KOPT-K1 (cell line): ENCODE data around the gene PPP1R2.
"Not testable (repeated sequence)": the region's sequence is repeated elsewhere in the genome, so short reads cannot be mapped to it uniquely, and the experiment has no call there.

Experiments
- H3K27ac ChIP-seq: fragments of 200-600 bp; sonication (generic); 2 replicates; pipeline ENCODE4 v1.5.1; 2016; ENCODE audit warnings: antibody characterized with exemption, mild to moderate bottlenecking, low read depth, low read length; ENCODE audit not compliant: poor library complexity, severe bottlenecking
- H3K36me3 ChIP-seq: fragments of 200-600 bp; sonication (generic); 2 replicates; pipeline ENCODE4 v1.5.1; 2017; ENCODE audit warnings: antibody characterized with exemption, mild to moderate bottlenecking, low read length, moderate library complexity; ENCODE audit not compliant: insufficient read depth
- H3K9me3 ChIP-seq: fragments of 200-600 bp; sonication (generic); 2 replicates; pipeline ENCODE4 v1.5.1; 2017; ENCODE audit warnings: antibody characterized with exemption, low read length, mild to moderate bottlenecking; ENCODE audit not compliant: insufficient read depth, poor library complexity, severe bottlenecking

PPP1R2 gene

DNA sequence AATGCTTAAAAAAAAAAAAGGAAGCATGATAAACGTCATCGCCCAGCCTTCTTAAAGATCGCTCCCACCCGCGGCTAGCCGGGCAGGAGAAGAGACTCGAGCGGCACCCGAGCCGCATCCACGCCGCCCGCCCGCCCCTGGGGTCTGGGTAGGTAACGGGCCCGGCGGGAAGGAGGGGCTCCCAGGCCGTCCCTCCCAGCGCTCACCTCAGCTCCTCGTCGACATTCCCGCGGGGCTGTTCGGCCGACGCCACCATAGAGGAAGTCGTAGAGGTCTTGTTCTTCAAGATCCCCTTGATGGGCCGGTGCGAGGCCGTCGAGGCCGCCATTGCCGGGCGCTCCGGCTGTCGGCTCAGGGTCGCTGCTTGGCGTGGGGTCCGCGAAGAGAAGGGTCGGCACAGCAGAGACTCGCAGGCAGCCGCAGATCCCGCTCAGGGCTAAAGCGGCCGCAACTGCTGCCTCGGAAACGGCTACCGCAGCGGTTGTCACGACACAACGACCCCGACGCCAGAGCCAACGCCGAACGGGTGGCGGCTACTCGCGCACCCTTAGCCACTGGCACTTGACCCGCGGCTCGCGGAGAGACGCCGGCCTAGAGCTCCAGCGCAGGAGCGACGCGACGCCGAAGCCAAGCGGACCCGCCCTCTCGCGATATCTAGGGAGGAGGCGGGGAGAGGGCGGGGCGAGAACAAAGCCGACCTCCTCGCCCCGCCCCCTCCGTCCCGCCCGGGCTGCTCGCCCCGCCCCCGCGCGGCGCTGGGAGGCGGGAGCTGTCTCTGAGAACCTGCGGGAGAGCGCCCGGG lies at the start of gene PPP1R2:
PPP1R2 (minus strand) TSS at position 628 of the 802 bp plus-strand sequence; CDS start at position 328, 300 bp downstream.
- peak within 1 kb of the TSS; percentile 82 for H3K27ac ChIP-seq
- no peaks in the 10 kb centered on the region for H3K36me3 ChIP-seq
- no peaks in the 10 kb centered on the region for H3K9me3 ChIP-seq

DNA sequence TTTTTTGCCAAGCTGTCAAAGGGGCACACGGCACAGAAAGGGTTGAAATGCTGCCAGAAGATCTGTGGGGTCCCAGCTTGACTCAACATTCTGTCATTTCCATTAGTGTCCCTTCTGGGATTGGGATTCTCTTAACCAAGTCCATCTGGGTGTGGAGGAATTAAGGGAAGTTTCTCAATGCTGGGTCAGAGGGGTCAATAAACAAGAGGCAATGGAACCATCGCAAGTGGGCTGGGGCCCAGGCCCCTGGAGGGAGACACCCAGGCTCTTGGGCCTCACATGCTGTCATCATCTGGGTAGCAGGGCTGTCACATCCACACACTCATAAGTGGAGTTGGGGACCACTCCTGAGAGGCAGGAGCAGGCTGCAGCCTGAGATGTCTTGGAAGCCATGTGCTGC lies 48.7 kb upstream of the PPP1R2 start:
- no peaks in the 10 kb centered on the region for H3K36me3 ChIP-seq
- no peaks in the 10 kb centered on the region for H3K9me3 ChIP-seq
- no peak overlapping the region for H3K27ac ChIP-seq

DNA sequence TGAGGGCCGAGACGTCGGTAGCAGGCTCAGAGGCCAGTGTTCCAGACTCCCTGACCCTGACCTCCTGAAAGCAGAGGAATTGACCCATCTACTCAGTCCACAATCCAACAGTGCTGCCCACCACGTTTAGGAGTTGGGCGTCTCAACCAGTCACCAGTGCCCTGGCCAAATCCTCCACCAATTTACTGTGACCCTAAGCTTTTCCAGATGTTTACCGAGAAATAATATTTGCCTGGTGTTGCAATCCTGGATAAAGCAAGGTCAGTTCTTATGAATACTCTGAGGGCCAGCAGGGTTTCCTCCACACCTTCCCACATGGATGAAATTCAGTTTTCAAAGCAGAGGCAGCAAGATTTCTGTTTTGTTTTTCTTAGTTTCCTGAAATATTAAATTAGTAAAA lies 48.1 kb upstream of the PPP1R2 start:
- Histone ChIP-seq H3K9me3 (no peaks in the 10 kb centered on the region), H3K27ac (no peak overlapping the region), H3K36me3 (no peaks in the 10 kb centered on the region)

DNA sequence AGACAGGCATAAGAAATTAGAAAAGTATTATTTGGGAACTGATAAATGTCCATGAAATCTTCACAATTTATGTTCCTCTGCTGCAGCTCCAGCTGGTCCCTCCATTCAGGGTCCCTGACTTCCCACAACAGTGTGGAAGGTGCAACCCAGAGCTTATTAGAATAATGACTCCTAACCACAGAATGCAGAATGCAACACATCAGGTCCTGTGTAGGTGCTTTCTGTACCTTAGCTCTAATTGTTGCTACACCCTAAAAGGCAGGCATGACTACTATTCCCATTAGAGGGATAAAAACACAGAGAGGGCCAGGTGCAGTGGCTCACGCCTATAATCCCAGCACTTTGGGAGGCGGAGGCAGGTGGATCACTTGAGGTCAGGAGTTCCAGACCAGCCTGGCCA lies 47.3 kb upstream of the PPP1R2 start:
- H3K27ac ChIP-seq, H3K36me3 ChIP-seq, H3K9me3 ChIP-seq: not testable (repeated sequence)

DNA sequence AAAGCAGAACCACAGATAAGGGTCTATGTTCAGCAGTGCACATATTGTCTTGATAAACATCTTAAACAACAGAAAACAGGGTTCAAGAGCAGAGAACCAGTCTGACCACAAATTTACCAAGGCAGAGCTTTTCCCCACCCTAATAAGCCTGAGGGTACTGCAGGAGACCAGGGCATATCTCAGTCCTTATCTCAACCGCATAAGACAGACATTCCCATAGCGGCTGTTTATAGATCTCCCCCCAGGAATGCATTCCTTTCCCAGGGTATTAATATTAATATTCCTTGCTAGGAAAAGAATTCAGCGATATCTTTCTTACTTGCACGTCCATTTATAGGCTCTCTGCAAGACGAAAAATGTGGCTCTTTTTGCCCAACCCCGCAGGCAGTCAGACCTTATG lies 46.7 kb upstream of the PPP1R2 start:
- not testable (repeated sequence) for H3K27ac ChIP-seq, H3K36me3 ChIP-seq, H3K9me3 ChIP-seq

DNA sequence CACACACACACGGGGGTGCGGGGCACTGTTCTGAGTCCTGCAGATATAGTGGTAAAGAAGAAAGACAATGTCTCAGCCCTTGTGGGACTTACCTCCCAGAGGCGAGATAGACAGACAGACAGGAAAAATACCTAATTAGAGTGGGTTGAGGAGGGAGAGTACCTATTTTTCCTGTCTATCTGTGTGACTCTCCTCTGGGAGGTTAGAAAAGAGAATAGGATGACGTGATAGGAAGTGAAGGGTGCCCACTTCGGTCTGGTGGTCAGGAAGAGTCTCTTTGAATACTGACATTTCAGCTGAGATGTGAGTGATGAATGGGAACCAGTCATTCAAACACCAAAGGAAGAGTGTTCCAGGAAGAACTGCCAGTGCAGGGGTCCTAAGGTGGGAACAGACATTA lies 44.7 kb upstream of the PPP1R2 start:
- Histone ChIP-seq H3K27ac (no peak overlapping the region), H3K36me3 (no peaks in the 10 kb centered on the region), H3K9me3 (no peaks in the 10 kb centered on the region)

DNA sequence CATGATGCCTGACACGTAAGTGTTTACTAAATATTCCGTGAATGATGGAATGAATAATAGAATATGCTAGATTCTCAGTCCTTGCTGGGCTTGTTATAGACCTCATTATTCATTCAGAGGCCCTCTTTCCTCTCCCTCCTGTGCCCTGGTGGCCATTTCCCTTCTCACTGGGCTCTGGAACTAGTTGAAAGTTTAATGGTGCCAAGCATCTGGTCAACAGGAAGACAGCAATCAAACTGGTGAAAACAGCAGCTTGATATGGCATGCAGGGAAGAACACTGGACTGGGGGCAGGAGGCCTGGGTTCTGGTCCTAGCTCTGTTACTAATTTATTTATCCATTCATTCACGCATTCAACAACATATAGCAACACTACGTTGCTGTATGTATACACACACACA lies 44.3 kb upstream of the PPP1R2 start:
- H3K36me3 ChIP-seq, result no peaks in the 10 kb centered on the region
- H3K27ac ChIP-seq, result no peak overlapping the region
- no peaks in the 10 kb centered on the region for H3K9me3 ChIP-seq

DNA sequence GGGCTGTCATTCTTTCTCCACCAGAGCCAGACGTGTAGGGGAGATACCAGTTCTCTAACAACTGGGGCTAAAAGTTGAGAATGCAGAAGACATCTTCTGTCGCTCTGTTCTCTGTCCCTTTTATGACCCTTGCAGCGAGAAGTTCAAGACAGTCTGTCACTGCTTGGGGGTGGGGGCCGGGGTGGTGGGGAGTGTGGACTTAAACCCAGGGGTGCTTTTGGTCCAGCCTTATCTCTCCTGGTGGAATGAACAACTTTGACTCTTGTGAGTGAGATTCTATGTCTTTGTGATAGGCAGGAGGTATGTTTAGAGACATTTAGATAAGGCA lies 41.4 kb upstream of the PPP1R2 start:
- Histone ChIP-seq H3K9me3 (no peaks in the 10 kb centered on the region), H3K36me3 (no peaks in the 10 kb centered on the region), H3K27ac (no peak overlapping the region)

DNA sequence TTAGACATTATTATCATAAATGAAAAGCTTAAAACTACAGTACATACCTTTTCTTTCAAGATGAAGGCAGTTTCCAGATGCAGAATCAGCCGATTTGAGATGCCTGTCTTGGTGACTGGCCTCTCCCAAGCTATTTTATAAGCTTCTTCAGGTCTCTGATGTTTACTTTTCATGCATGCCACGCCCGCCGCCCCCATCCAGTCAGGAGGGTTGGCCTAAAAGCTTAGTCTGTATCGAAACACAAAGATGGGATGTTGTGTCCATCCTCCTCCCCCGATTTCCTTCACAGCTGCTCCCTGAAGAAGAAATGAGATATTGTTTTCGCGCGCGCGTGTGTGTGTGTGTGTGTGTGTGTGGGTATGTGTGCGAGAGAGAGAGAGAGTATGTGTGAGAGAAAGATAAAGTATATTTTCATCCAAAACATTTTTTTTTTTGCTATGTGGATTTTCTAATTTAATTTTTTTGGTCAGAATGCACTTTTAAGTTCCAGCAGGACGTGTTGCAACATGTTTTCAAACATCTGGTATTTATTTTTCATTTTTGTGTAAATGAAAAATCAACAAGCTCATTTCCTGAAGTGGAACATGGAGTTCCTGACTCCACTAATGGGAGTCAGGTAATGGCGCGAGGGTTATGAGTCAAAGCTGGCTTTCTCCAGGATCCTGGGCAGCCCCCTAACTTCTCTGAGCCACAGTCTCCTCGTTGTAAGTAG lies 40.9 kb upstream of the PPP1R2 start, which contains the start of gene APOD:
APOD (minus strand) TSS at position 110 of the 712 bp plus-strand sequence. CDS start 4,479 bp downstream, outside the sequence.
- Histone ChIP-seq H3K36me3 (no peaks in the 10 kb centered on the region), H3K9me3 (no peaks in the 10 kb centered on the region), H3K27ac (no peak within 1 kb of the TSS)

DNA sequence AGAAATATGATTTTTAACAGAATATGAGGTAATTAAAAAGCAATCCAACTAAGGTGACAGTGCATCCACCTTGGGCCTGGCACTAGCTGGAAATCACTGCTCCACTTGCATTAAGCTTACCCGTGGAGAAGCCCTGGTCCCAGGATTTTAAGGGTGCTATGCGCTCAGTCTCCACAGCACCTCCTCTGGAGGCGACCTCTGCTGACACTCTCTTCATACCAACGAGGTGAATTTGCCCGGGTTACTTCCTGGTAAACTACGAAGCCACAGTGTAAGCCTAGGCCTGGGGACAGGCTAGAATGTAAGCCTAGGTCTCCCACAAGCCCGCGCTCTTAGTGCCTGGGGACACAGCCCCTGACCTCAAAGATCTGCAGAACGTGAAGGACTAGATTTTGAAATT lies 39.8 kb upstream of the PPP1R2 start:
- Histone ChIP-seq H3K9me3 (no peaks in the 10 kb centered on the region), H3K27ac (no peak overlapping the region), H3K36me3 (no peaks in the 10 kb centered on the region)

DNA sequence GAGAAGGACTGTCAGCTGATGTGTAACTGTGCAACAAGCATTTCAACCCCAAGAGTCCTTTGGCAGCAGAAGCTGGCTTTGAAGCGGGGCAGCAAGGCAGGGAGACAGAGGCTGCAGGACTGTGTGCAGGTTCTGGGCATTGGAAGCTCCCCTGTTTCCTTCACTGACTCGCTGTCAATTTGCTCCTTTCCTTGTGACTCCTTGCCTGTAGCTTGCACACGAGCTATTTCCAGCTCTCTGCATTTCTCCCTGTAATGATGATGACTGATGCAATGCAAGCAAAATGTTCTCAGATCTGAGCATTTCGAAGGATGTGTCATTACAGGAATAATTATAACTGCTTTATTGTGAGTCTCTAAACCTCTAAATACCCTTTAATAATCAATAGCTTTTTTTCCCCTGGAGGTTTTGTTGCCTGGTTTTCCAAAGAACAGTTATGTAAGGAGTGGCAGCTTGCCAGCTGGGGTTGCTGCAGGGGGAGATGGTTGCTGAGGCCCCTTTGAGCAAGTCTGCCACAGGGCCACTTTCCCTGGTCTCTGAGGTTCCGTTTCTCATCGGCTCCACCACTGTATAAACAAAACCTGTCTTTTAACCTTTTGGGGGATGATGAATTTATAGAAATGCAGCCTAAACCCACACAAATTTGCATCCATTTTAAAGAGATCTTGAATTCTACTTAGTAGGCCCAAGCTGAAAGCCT lies 37.8 kb upstream of the PPP1R2 start:
- no peak overlapping the region for H3K27ac ChIP-seq
- H3K9me3 ChIP-seq, result no peaks in the 10 kb centered on the region
- H3K36me3 ChIP-seq, result no peaks in the 10 kb centered on the region

DNA sequence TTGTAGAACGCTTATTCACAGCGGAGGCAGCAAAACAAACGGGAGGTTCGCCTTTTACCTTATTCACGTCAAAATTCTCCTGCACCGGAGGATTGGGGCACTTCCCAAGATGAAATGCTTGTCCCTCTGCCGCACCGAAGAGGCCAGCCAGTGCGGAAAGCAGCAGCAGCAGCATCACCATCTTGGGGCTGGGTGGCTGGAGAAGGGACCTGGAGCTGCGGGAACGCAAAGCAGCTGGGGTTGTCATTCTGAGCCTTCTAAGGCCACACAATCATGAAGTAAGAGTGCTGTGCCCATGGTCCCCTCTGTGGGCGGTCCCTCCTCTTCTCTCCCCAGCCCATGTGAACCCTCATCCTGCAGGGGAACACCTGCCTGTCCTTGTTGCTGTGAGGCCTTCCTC lies 36.2 kb upstream of the PPP1R2 start:
- H3K36me3 ChIP-seq, result no peaks in the 10 kb centered on the region
- no peak overlapping the region for H3K27ac ChIP-seq
- no peaks in the 10 kb centered on the region for H3K9me3 ChIP-seq

DNA sequence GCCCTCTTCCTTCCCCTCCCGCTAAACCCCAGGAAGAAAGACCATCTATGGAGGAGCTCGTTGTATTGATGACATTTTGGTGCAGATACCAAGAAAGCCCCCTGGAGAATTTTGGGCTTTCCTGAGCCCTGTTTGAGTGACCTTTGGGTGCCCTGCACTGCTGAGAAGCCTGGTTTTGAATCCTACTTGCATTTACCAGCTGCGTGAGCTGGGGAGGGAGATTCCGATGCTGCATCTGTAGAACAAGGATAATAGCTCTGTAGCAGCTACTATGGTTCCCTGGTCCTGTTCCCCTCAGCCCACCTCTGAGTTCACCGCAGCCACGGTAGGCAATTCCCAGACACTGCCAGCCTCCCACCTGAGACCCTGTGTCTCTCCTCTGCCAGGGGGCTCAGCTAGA lies 35.4 kb upstream of the PPP1R2 start:
- Histone ChIP-seq H3K27ac (no peak overlapping the region), H3K36me3 (no peaks in the 10 kb centered on the region), H3K9me3 (no peaks in the 10 kb centered on the region)

DNA sequence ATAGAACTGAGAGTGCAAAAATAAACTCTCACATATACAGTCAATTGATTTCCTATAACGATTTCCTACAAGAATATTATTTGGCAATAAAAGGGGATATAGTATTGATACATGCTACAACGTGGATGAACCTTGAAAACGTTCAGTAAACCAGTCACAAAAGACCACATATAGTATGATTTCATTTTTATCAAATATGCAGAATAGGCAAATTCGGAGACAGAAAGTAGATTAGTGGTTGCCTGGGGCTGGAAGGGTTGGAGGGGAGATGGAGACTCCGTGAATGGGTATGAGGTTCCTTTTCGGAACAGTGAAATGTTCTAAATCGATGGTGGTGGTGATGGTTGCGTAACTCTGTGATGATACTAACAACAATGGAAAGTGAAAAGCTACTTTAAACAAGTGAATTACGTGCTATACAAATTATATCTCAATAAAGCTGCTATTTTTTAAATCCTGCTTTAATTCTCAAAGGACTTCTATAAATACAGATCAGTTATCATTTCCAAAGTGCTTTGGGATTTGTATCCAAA lies 34.6 kb upstream of the PPP1R2 start:
- Histone ChIP-seq H3K9me3 (no peaks in the 10 kb centered on the region), H3K27ac (no peak overlapping the region), H3K36me3 (no peaks in the 10 kb centered on the region)
